Endothelial cell (in vitro differentiated cells): ENCODE data around the gene COPG1. TPM values are rescaled to one million over a fixed set of nuclear protein-coding genes. Genes with fewer than 3 reads are reported as not detected.

Experiments
- DNase-seq: peaks from one replicate; pipeline ENCODE4 v3.0.0; 2021; ENCODE audit warnings: low spot score
- H3K27ac Mint-ChIP-seq: one replicate; pipeline ENCODE4 v1.8.0; 2021; ENCODE audit warnings: mixed read lengths, inconsistent platforms; ENCODE audit not compliant: unreplicated experiment
- H3K27me3 Mint-ChIP-seq: one replicate; pipeline ENCODE4 v1.8.0; 2021; ENCODE audit warnings: mild to moderate bottlenecking, moderate library complexity, mixed read lengths, inconsistent platforms; ENCODE audit not compliant: unreplicated experiment
- H3K36me3 Mint-ChIP-seq: one replicate; pipeline ENCODE4 v1.8.0; 2021; ENCODE audit warnings: mild to moderate bottlenecking, low read depth, mixed read lengths, inconsistent platforms; ENCODE audit not compliant: unreplicated experiment
- H3K4me1 Mint-ChIP-seq: one replicate; pipeline ENCODE4 v1.8.0; 2021; ENCODE audit warnings: mild to moderate bottlenecking, mixed read lengths, inconsistent platforms; ENCODE audit not compliant: unreplicated experiment
- H3K4me3 Mint-ChIP-seq: one replicate; pipeline ENCODE4 v1.8.0; 2021; ENCODE audit warnings: mild to moderate bottlenecking, mixed read lengths, inconsistent platforms; ENCODE audit not compliant: unreplicated experiment
- H3K9me3 Mint-ChIP-seq: one replicate; pipeline ENCODE4 v1.8.0; 2021; ENCODE audit warnings: mixed read lengths, inconsistent platforms; ENCODE audit not compliant: unreplicated experiment
- total RNA-seq: library from RNA; stranded (reverse); fragmentation: NEBNext Ultra II Directional; extraction: Animal tissue kit (Norgen Biotek cat#: 25700); gene quantifications from one replicate; pipeline ENCODE4 v1.2.1, GENCODE V29; 2021; ENCODE audit not compliant: unreplicated experiment
- TF ChIP-seq, protein P1 (sequence below): fragments of 200-600 bp; sonication (generic); IDR thresholded peaks from one replicate; pipeline ENCODE4 v1.5.0; 2021; ENCODE audit warnings: antibody characterized with exemption; ENCODE audit not compliant: unreplicated experiment

Gene COPG1
- total RNA-seq, 1 donor from 2014 or later = 149 TPM

DNA sequence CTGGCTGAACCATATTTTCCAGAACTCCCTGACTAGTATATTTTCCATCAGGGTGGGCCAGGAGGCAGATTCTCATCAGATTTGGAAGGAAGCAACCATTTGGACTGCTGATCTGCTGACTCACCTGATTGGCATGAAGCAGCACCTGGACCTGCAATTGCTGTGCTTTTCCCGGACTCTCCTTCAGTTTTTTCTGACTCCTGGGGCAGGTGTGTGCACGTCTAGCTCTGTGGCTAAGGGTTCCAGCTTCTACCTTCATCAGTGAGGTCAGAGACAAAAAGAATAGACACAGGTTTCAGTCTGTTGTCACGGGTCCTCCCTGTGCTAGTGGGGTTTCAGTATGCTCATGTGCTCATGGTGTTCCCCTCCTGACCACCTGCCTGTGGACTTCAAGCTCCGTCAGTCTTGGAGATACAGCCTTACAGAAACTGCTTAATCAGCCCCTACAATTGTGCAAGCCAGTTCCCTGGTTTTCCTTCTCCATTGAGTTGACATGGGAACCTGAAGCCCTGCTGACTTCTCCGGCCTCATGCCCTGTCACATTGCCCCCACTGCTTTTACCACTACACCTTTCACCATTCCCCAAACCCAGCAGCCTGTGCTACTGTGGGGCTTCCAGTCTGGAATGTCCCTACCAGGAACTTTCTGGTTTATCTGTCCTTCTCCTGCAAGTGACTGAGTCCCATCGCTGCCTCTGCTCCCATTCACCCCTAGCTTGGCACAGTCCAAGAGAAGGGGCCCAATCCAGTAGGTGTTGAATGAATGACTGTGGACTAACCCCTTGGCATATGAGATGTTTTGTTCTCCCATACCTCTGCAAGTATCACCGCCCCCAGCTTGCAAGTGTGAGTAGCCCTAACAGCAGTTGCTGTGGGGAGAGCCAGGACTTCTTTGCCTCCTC lies 61.0 kb downstream of the COPG1 start:
- peaks cover 10% of the 10 kb centered on the region for H3K27me3 Mint-ChIP-seq
- H3K9me3 Mint-ChIP-seq = no peaks in the 10 kb centered on the region
- H3K36me3 Mint-ChIP-seq = peaks cover 14% of the 10 kb centered on the region
- H3K4me1 Mint-ChIP-seq = peaks cover 6% of the 10 kb centered on the region
- H3K4me3 Mint-ChIP-seq = peak overlapping the region; percentile 65
- no peak for DNase-seq
- peak overlapping the region; percentile 18 for H3K27ac Mint-ChIP-seq
- TF ChIP-seq, protein P1, sequence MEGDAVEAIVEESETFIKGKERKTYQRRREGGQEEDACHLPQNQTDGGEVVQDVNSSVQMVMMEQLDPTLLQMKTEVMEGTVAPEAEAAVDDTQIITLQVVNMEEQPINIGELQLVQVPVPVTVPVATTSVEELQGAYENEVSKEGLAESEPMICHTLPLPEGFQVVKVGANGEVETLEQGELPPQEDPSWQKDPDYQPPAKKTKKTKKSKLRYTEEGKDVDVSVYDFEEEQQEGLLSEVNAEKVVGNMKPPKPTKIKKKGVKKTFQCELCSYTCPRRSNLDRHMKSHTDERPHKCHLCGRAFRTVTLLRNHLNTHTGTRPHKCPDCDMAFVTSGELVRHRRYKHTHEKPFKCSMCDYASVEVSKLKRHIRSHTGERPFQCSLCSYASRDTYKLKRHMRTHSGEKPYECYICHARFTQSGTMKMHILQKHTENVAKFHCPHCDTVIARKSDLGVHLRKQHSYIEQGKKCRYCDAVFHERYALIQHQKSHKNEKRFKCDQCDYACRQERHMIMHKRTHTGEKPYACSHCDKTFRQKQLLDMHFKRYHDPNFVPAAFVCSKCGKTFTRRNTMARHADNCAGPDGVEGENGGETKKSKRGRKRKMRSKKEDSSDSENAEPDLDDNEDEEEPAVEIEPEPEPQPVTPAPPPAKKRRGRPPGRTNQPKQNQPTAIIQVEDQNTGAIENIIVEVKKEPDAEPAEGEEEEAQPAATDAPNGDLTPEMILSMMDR = no peak

DNA sequence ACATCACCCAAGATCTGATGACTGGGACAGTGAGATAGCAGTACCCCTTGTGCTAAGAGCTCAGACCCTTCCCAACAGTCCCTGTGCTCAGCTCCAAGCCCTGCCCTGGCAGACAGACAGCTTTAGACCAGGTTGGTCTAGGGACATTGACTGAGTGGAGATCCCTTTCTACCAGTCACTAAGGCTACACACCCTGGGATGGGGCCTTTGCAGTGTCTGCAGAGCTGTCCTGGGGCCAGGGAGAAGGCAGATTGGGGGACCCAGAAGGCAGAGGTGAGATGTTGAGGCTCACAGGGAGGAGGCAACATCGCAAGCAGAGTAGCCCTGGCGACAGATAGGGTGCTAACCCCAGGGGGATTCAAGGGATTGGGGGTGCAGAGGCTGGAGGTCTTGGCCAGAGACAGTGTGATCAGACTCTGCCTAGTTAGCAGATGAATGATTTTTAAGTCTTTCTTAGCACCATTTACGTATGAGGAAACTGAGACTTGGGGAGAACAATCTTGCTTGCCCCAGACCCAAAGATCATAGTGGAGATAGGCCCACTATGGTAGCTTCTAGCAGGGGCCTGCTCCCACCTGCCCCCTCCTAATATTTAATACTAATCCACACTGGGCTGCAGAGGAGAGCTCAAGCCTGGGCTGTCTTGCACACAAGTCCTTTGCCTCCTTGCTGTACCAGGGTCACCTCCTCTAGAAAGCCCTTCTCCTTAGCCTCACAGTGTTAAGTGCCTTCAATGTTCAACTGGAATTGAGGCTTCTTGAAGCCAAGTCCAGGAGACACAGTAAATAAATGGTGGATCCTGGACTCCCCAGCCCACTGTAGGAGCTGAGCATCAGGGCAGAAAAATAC lies 61.9 kb downstream of the COPG1 start:
- peaks cover 14% of the 10 kb centered on the region for H3K36me3 Mint-ChIP-seq
- peaks cover 5% of the 10 kb centered on the region for H3K4me1 Mint-ChIP-seq
- peaks cover 12% of the 10 kb centered on the region for H3K27me3 Mint-ChIP-seq
- H3K27ac Mint-ChIP-seq = peak overlapping the region; percentile 18
- peak overlapping the region; percentile 65 for H3K4me3 Mint-ChIP-seq
- no peak for DNase-seq
- H3K9me3 Mint-ChIP-seq = no peaks in the 10 kb centered on the region
- TF ChIP-seq, protein P1 = no peak

DNA sequence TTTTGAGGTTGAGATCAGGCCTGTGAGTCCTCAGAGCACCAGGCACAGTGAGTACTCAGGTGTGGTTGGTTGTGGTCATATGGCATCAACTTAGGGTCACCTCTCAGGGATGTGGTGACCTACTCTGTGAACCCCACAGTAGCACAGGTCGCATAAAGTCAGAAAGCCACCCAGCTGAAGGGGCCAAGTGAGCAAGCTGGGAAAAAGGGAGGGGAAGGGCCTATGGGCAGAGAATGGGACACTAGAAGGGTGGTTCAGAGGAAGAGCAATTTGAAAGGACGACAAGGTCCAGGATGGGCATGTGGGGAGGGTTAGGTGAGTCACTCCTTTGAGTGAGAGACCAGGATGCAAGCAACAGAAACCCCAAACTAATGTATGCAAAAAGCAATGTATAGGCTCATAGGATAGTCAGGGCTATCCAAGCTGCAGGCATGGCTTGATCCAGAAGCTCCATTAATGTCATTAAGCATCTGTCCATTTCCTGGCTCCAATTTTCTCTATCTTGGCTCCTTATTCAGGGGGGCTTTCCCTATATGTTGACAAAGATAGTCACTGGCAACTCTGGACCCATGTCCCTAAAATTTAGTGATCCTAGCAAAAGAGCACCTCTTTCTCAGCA lies 62.7 kb downstream of the COPG1 start:
- H3K27ac Mint-ChIP-seq = peak overlapping the region; percentile 17
- H3K27me3 Mint-ChIP-seq = peaks cover 12% of the 10 kb centered on the region
- peaks cover 14% of the 10 kb centered on the region for H3K36me3 Mint-ChIP-seq
- TF ChIP-seq, protein P1 = no peak
- DNase-seq = no peak
- H3K9me3 Mint-ChIP-seq = no peaks in the 10 kb centered on the region
- H3K4me3 Mint-ChIP-seq = peak overlapping the region; percentile 52
- H3K4me1 Mint-ChIP-seq = peaks cover 5% of the 10 kb centered on the region

DNA sequence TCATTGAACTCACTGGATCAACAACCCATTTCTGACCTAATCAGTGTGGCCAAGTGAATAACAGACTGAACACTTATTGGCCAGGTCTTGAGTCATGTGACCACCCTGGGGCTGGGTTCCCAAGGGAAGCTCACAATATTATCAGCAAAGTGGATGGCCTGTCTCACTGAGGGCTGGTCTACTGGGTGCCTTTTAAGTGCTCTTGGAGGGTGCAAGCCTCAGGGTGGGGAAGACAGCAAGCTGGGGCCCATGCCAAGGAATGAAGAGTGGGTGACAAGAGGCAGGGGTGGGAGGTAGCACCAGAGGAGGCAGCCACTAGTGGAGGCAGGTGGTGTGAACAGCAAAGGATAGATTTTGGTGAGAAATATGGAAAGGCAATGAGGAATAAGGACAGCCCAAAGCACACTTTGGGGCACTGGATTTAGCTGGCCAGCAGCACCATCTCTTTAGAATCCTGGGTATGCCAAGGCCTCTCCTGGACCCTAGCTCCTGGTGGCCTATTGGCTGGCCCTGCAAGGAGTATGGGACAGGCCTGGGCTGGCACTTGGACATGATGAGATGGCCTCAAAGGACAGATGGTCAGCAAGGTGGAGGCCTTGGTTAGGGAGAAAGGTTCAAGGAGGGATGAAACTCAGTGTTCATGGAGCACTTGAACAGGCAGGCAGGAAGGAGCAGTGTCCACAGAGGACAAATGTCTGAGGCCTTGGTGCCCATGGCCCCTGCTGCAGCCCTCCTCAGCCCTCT lies 63.4 kb downstream of the COPG1 start:
- peak overlapping the region; percentile 52 for H3K4me3 Mint-ChIP-seq
- DNase-seq = no peak
- peak overlapping the region; percentile 75 for H3K27ac Mint-ChIP-seq
- peaks cover 5% of the 10 kb centered on the region for H3K4me1 Mint-ChIP-seq
- TF ChIP-seq, protein P1 = no peak
- no peaks in the 10 kb centered on the region for H3K9me3 Mint-ChIP-seq
- peaks cover 16% of the 10 kb centered on the region for H3K27me3 Mint-ChIP-seq
- peaks cover 14% of the 10 kb centered on the region for H3K36me3 Mint-ChIP-seq
